ENCODE results near the gene DMRT2. TPM values are rescaled to one million over a fixed set of nuclear protein-coding genes. Genes with fewer than 3 reads are reported as not detected.
A peak's percentile ranks its signal among the peaks of the same experiment; 100 is the strongest.

DMRT2 gene
- total RNA-seq, 1 donor from 2014 or later: 0.53 TPM

- Histone ChIP-seq H3K36me3 (ENCODE audit: control insufficient read depth, insufficient read depth, low read length) (no peaks in the 10 kb centered on the region), H3K4me3 (ENCODE audit: low read depth, low read length) (no peak overlapping the region), H3K27me3 (ENCODE audit: control insufficient read depth, insufficient read depth, low read length) (no peaks in the 10 kb centered on the region)
- no peak for TF ChIP-seq CTCF (IDR thresholded peaks at IDR 0.05; ENCODE audit: insufficient read depth, low read length, severe bottlenecking)
- peak; percentile 73 for DNase-seq (ENCODE audit: low read depth)
- no peak for FAIRE-seq
Measured at GRCh38 chr9:1073497-1073896, 23.3 kb downstream of the DMRT2 start.

- no peak for FAIRE-seq
- Histone ChIP-seq H3K36me3 (ENCODE audit: control insufficient read depth, insufficient read depth, low read length) (no peaks in the 10 kb centered on the region), H3K4me3 (ENCODE audit: low read depth, low read length) (no peak overlapping the region), H3K27me3 (ENCODE audit: control insufficient read depth, insufficient read depth, low read length) (no peaks in the 10 kb centered on the region)
- no peak for TF ChIP-seq CTCF (IDR thresholded peaks at IDR 0.05; ENCODE audit: insufficient read depth, low read length, severe bottlenecking)
- DNase-seq (ENCODE audit: low read depth): no peak
Measured at GRCh38 chr9:1077616-1078015, 27.5 kb downstream of the DMRT2 start.

GRCh38 chr9:1083325-1083913 is 33.3 kb downstream of the DMRT2 start:
- no peaks in the 10 kb centered on the region for H3K36me3 ChIP-seq (ENCODE audit: control insufficient read depth, insufficient read depth, low read length)
- peak overlapping the region; percentile 12 for H3K4me3 ChIP-seq (ENCODE audit: low read depth, low read length)
- H3K27me3 ChIP-seq (ENCODE audit: control insufficient read depth, insufficient read depth, low read length): no peaks in the 10 kb centered on the region
- FAIRE-seq (no peak), DNase-seq (ENCODE audit: low read depth) (peak; percentile 54)
- TF ChIP-seq CTCF (IDR thresholded peaks at IDR 0.05; ENCODE audit: insufficient read depth, low read length, severe bottlenecking): no peak

- H3K4me3 ChIP-seq (ENCODE audit: low read depth, low read length): no peak overlapping the region
- no peaks in the 10 kb centered on the region for H3K36me3 ChIP-seq (ENCODE audit: control insufficient read depth, insufficient read depth, low read length)
- DNase-seq (ENCODE audit: low read depth) (no peak), FAIRE-seq (no peak)
- no peaks in the 10 kb centered on the region for H3K27me3 ChIP-seq (ENCODE audit: control insufficient read depth, insufficient read depth, low read length)
- no peak for TF ChIP-seq CTCF (IDR thresholded peaks at IDR 0.05; ENCODE audit: insufficient read depth, low read length, severe bottlenecking)
Measured at GRCh38 chr9:1085086-1085485, 34.9 kb downstream of the DMRT2 start.

GRCh38 chr9:1086517-1086916 is 36.4 kb downstream of the DMRT2 start:
- Histone ChIP-seq H3K27me3 (ENCODE audit: control insufficient read depth, insufficient read depth, low read length) (no peaks in the 10 kb centered on the region), H3K36me3 (ENCODE audit: control insufficient read depth, insufficient read depth, low read length) (no peaks in the 10 kb centered on the region), H3K4me3 (ENCODE audit: low read depth, low read length) (no peak overlapping the region)
- no peak for DNase-seq (ENCODE audit: low read depth)
- no peak for TF ChIP-seq CTCF (IDR thresholded peaks at IDR 0.05; ENCODE audit: insufficient read depth, low read length, severe bottlenecking)
- no peak for FAIRE-seq

All from bronchial epithelial cell (primary cell).